ENCODE measurements around the gene RAB3C.

RAB3C gene

GRCh38 chr5:58778888-58779287, 196.0 kb downstream of the RAB3C start:
- DNase-seq: no peak

GRCh38 chr5:58786035-58786434, 203.2 kb downstream of the RAB3C start:
- no peak for DNase-seq

- DNase-seq: no peak
Measured at GRCh38 chr5:58786711-58787303, 203.9 kb downstream of the RAB3C start.

- no peak for DNase-seq
Measured at GRCh38 chr5:58787987-58788386, 205.1 kb downstream of the RAB3C start.

GRCh38 chr5:58793888-58794657, 211.2 kb downstream of the RAB3C start:
- no peak for DNase-seq

- no peak for DNase-seq
Measured at GRCh38 chr5:58794875-58795274, 212.0 kb downstream of the RAB3C start.

- DNase-seq: no peak
Measured at GRCh38 chr5:58795327-58795726, 212.5 kb downstream of the RAB3C start.

GRCh38 chr5:58797021-58797420, 214.1 kb downstream of the RAB3C start:
- DNase-seq: no peak

GRCh38 chr5:58800356-58800755, 217.5 kb downstream of the RAB3C start:
- no peak for DNase-seq

GRCh38 chr5:58800861-58801540, 218.1 kb downstream of the RAB3C start:
- no peak for DNase-seq

- no peak for DNase-seq
Measured at GRCh38 chr5:58803056-58803455, 220.2 kb downstream of the RAB3C start.

GRCh38 chr5:58804291-58804690, 221.4 kb downstream of the RAB3C start:
- DNase-seq: no peak

- DNase-seq: no peak
Measured at GRCh38 chr5:58810086-58810485, 227.2 kb downstream of the RAB3C start.

GRCh38 chr5:58813855-58814254, 231.0 kb downstream of the RAB3C start:
- no peak for DNase-seq

- no peak for DNase-seq
Measured at GRCh38 chr5:58816181-58816731, 233.4 kb downstream of the RAB3C start.

- no peak for DNase-seq
Measured at GRCh38 chr5:58818465-58818864, 235.6 kb downstream of the RAB3C start.

GRCh38 chr5:58825441-58825840, 242.6 kb downstream of the RAB3C start:
- no peak for DNase-seq

GRCh38 chr5:58825899-58826298, 243.0 kb downstream of the RAB3C start:
- no peak for DNase-seq

GRCh38 chr5:58827463-58827862, 244.6 kb downstream of the RAB3C start:
- DNase-seq: no peak

GRCh38 chr5:58828258-58828657, 245.4 kb downstream of the RAB3C start:
- no peak for DNase-seq

GRCh38 chr5:58834242-58835225, 251.7 kb downstream of the RAB3C start:
- no peak for DNase-seq

- DNase-seq: no peak
Measured at GRCh38 chr5:58836351-58836750, 253.5 kb downstream of the RAB3C start.

GRCh38 chr5:58838729-58839128, 255.9 kb downstream of the RAB3C start:
- DNase-seq: no peak

Measured in activated CD8-positive, alpha-beta memory T cell treated with anti-CD3 and anti-CD28 coated beads for 24 hours (primary cell).